Loucy (cell line): ENCODE results near the gene SLC35E3.

ENCODE experiments used
- CTCF ChIP-seq: fragments of 200-600 bp; sonication (generic); conservative IDR thresholded peaks from 2 replicates; pipeline ENCODE4 v1.5.1; 2014; ENCODE audit warnings: mild to moderate bottlenecking, antibody characterized with exemption, low read length
- EZH2phosphoT487 ChIP-seq: fragments of 200-600 bp; IDR thresholded peaks from 2 replicates; pipeline ENCODE4 v1.6.1; 2018; ENCODE audit warnings: antibody characterized with exemption, mild to moderate bottlenecking, moderate library complexity, borderline replicate concordance

DNA sequence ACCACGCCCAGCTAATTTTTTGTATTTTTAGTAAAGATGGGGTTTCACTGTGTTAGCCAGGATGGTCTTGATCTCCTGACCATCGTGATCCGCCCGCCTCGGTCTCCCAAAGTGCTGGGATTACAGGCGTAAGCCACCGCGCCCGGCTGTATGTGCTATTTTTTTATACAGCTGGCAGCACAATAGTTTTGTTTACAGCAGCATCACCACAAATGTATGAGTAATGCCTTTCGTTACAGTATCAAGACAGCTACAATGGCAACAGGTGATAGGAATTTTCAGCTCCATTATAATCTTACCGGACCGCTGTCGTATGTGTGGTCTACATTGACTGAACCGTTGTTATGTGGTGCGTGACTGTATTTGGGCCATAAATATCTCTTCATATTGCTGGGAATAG lies 50.4 kb downstream of the SLC35E3 start:
- TF ChIP-seq CTCF (no peak), EZH2phosphoT487 (no peak)
